Fibroblast of skin of abdomen (primary cell): ENCODE results near the gene HRG.
A peak's percentile ranks its signal among the peaks of the same experiment; 100 is the strongest.
"Not testable (repeated sequence)": the region's sequence is repeated elsewhere in the genome, so short reads cannot be mapped to it uniquely, and the experiment has no call there.

ENCODE experiments used
- DNase-seq: peaks from one replicate; pipeline ENCODE4 v3.0.0-alpha.2; 2013

Gene HRG

DNA sequence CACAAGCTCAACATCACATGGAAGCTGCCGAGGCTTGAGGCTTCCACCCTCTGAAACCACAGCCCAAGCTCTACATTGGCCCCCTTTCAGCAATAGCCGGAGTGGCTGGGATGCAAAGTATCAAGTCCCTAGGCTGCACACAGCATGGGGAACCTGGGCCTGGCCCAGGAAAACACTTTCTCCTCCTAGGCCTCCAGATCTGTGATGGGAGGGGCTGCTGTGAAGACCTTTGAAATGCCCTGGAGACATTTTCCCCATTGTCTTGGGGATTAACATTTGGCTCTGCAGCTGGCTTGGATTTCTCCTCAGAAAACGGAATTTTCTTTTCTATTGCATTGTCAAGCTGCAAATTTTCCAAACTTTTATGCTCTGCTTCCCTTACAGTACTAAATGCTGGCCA is 18.2 kb downstream of the HRG start:
- no peak for DNase-seq

- not testable (repeated sequence) for DNase-seq
Measured at GRCh38 chr3:186686475-186686874, 20.7 kb downstream of the HRG start.

DNA sequence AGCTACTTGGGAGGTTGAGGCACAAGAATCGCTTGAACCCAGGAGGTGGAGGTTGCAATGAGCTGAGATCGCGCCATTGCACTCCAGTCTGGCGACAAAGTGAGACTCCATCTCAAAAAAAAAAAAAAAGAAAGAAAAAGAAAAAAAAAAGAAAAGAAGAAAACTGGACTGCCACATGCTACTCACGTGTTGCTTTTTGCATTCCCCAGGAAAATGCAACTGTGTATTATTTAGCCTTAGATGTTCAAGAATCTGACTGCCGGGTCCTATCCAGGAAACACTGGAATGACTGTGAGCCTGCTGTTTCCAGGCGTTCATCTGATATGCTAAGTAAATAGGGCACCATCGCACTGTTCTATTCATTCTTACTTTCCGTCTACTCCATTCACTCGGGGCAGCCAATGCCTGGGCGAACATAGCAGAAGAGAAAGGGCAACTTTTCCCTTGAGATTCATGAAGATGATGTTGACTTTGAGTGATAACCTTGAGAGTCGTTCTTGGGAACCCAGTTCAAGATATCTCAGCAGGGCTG is 21.4 kb downstream of the HRG start:
- no peak for DNase-seq

DNA sequence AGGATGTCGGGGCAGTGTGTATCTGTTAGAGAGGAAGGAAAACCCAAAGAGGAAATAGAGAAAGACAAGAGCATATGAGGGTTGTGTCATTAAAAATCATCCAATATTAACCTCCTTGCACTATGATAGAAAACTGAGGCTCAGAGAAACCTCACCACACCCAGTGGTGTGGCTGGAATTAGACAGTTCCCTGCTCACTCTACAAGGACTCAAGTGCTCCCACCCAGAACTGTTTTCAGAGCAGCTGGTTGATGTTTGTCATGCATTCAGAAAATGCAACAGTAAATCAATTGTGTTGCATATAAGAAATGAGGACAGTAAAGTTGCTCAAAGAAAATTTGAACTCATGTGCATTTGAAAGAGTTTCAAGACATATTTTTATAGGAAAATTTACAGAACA is 24.5 kb downstream of the HRG start:
- not testable (repeated sequence) for DNase-seq

- DNase-seq = no peak
Measured at GRCh38 chr3:186691676-186692075, 25.9 kb downstream of the HRG start.

- DNase-seq = no peak
Measured at GRCh38 chr3:186693843-186694242, 28.0 kb downstream of the HRG start.

DNA sequence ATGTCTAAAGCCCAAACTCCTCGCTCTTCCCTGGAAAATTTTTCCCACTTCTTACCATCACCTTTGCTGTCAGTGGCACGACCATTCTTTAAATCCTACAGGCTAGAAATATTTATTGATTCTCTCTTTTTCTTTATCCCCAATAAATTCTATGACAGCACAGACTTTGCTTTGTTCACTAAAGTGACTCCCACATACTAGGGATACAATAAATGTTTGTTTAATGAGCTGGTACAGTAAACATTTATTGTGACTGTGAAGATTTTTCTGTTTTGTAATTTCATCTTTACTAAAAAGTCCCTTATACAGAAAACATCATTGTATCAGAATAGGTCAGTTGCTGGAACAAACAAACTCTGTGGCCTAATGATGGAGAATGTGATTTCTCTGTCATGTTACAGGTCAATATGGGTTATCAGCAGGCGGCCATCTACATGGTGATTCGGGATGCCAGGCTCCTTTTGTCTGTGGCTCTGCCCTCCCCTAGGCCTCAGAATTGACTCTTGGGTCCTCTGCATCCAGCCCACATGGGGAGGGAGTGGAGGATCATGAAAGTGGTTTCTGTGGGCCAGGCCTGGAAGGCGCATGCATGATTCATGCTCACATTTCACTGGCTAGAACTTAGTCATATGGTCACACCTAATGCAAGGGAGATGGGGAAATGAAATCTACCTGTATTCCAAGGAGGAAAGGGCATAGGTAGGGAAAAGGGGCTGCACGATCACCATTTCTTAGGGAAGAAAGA is 28.6 kb downstream of the HRG start:
- no peak for DNase-seq

DNA sequence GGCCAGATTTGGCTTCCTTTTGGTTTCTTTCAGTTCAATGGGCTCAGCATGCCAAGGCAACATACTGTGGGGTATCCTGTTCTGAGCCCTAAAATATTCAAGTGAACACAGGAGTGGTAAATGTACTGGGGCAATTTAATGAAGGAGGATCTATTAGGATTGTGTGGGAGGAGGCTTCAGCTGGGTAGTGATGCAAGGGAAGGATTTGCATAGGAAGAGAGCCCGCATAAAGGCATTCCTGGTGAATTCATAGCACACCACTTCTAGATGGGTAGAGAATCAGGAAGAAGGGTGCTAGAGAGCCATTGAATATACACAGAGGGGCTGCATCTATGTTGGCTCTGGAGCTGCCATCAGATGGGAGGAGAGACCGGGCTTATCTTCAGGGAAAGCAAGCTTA is 30.7 kb downstream of the HRG start:
- DNase-seq = no peak

GRCh38 chr3:186697510-186697909 is 31.7 kb downstream of the HRG start:
- DNase-seq = no peak

DNA sequence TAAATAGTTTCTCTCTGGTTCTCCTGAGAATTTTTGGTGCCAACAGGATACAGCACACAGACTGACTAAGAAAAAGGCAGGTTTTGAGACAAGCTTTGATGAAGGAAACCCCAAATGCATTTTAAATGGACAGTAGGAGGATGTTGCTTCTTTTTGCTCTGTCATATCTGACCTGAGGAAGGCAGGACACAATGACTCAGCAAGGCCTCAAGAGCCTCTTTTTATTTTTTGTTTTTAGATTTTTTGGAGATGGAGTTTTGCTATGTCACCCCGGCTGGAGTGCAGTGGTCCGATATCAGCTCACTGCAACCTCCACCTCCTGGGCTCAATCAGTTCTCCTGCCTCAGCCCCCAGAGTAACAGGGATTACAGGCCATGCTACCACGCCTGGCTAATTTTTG is 34.5 kb downstream of the HRG start:
- no peak for DNase-seq

DNA sequence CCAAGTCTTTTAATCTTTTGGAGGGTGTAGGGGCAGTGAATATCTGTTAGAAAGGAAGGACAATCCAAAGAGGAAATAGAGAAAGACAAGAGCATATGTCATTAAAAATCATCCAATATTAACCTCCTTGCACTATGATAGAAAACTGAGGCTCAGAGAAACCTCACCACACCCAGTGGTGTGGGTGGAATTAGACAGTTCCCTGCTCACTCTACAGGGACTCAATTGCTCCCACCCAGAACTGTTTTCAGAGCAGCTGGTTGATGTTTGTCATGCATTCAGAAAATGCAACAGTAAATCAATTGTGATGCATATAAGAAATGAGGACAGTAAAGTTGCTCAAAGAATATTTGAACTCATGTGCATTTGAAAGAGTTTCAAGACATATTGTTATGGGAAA is 36.6 kb downstream of the HRG start:
- DNase-seq = not testable (repeated sequence)

- no peak for DNase-seq
Measured at GRCh38 chr3:186705882-186706780, 40.3 kb downstream of the HRG start.

GRCh38 chr3:186708983-186709679 is 43.3 kb downstream of the HRG start:
- no peak for DNase-seq

GRCh38 chr3:186710694-186711093 is 44.9 kb downstream of the HRG start:
- DNase-seq = not testable (repeated sequence)

GRCh38 chr3:186713499-186713898 is 47.7 kb downstream of the HRG start:
- DNase-seq = no peak

GRCh38 chr3:186717039-186717457 is 51.2 kb downstream of the HRG start, which contains the start of gene KNG1:
TSS of gene KNG1 (plus strand) at chr3:186717359. CDS start at chr3:186717543, 184 bp downstream.
- DNase-seq = no peak

GRCh38 chr3:186719945-186720739 is 54.3 kb downstream of the HRG start:
- DNase-seq = no peak

DNA sequence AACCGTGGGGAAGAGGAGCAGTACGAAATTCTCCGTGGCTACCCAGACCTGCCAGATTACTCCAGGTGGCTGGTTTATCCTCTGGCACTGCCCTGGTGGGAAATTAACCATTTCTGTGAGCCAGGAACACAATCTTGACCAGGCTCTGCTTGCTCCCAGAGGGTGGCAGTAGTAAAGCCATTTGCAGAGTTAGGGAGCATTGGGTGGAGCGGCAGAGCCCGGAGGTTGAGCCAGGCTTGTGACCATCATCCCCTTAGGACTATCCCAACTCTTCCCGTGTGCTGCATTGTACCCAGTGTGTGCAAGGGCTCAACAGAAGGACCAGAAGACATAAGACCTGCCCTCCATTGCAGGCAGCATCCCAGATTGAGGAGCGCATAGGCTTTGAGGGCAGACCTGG is 56.6 kb downstream of the HRG start:
- DNase-seq = peak; percentile 6

- no peak for DNase-seq
Measured at GRCh38 chr3:186724911-186725310, 59.1 kb downstream of the HRG start.
